Measurements from ENCODE around the gene CPLANE2.
"Not testable (repeated sequence)": the region's sequence is repeated elsewhere in the genome, so short reads cannot be mapped to it uniquely, and the experiment has no call there.

Gene CPLANE2

DNA sequence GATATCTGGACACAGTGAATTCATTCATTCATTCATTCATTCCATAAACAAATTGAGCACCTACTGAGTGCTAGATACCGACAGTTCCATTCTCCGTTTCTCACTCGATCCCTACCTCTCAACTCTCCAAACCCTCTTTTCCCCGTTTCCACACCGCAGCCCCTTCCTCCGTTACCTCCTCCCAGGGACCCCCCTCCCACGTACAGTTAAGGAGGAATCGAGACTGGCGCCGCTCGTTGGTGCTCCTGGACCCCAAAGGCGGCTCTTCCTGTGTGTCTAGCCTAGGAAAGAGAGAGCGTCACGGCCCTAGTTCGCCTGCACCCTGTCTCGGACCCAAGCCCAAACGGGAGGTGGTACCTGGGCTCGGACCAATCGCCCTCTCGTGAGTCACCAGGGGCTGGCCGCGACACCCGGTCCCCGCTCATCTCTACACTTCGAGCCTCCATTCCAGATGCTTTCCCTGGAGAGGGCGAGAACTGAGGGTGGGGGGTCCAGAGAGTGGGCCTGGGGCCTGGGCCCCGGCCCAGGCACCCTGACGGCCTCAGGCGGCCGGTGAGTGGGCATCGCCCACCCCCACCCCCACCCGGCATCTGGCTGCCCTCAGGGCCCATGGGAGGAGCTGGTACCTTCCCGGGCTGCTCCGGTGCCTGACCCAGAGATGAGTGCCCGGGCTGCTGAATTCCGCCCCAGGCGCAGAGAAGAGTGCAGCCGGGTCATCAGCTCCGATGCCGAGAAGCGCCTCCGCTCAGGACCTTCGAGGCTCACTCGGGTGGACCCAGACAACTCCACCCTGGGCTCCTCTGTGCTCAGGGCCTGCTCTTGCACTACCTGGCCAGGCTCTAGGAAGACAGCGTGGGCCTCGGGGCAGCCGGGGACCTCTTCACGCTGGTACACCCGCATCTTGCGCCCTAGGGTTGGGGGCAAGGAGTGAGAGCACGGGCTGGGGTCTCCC, 29.4 kb downstream of the CPLANE2 start:
- no peak for DNase-seq

DNA sequence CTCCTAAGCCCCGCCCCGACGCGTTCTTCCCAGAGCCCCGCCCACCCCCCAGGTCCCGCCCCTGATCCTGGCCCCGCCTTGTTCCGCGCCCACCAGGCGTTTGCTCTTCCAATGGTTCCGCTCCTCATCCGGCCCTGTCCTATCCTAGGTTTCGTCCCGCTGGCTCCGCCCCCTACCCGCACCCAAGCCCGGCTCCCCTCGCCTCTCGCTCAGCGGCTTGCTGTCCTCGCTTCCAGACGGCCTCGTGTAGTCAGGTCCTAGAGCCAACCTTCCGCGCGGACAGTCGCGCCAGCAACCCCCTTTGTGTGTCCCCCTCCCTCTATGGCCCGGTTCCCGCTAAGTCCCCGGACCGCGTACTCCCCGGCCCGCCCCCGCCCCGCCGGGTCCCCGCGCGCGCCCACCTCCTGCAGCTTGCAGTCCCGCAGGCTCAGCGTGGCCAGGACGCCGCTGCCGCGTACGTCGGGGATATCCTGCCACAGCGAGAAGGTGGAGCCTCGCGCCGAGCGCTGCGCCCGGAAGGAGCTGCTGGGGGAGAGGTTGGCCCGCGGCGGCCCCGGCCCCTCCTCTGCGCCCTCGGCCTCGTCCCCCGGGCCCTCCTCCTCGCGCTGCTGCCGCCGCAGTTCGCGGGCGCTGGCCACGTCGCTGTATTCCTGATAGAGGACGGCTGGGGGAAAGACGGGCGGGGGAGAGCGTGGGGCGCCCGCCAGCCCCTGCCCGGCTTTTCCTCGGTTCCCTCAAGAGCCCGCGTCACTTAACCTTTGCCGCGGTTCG, 30.3 kb downstream of the CPLANE2 start:
- DNase-seq = peak; percentile 91

DNA sequence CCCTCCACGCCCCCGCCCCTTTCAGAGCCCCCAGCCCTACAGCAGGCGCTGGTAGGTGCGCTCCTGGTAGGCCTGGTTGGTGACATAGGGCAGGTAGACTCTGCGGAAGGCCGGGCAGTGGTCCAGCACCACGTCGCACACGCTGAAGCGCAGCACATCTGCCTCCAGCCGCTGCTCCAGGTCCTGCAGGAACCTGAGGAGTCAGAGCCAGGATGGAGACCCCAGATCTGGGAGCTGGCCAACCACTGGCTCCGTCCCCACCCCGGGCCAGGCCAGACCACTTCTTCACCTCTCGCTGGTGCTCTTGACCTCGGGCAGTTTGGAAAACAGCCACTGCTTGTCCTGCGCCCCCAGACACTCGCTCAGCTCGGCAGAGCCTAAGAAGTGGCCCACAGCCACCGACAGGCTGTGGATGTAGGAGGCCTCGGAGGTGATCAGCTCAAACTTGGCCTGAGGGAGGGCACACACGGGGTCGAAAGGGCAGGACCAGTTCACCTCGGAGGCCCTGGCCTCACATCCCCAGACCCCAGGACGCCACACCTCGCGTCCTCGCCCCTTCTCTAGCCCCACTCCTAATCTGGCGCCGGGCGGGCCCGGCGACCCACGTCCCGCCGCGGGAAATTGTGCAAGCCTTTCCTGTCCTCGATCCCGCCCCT, 31.0 kb downstream of the CPLANE2 start:
- no peak for DNase-seq

DNA sequence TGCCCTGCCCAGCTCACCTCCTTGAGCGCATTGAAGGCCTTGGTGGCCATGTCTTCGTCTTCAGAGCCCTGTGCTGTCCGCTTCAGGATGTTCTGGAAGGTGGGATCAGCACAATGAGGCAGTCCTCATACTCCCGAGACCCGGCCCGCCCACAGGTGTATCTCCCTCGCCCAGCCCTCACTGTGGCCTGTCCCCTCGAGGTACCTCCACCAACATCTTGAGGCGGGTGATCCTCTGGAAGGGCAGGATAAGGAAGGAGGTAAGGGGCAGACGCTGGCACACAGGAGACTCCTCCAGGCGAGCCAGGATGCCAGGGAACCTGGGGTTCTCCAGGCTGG, 31.7 kb downstream of the CPLANE2 start:
- no peak for DNase-seq

- DNase-seq = no peak
Observed at GRCh38 chr1:16204634-16205333, 32.2 kb downstream of the CPLANE2 start.

DNA sequence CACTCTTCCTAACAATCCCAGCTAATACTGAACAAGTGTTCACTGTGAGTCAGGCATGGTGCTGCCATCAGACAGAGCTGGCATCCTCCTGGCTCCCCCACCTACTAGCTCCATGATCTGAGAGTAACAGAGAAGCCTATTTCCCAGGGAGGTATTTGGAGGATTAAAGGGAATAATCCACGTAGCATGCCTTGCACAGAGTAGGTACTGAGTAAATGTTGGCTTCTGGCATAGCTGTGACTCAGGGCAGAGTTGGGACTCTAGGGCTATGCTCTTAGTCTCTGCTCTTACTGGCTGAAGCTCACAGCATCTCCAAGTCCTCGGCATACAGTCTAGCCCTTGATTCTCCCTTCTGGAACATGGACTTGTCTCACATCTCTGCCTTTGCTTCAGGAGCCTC, 32.8 kb downstream of the CPLANE2 start:
- DNase-seq = no peak

DNA sequence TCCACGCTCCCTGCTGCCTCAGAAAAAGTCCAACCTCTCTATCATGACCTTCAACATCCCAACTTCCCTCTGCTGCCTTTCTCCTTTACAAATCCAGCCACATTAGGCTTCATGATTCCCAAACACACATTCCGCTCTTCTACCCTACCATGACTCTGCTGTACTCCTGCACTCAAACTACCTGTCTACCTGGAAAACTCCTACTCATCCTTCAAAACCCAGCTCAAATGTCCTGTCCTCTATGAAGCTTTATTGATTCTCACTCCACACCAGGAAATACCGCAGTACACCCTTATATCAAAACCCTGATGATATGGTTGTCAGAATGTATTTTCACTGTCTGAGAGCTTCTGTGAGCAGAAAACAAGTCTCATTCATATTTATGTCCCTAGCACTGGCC, 33.4 kb downstream of the CPLANE2 start:
- no peak for DNase-seq

DNA sequence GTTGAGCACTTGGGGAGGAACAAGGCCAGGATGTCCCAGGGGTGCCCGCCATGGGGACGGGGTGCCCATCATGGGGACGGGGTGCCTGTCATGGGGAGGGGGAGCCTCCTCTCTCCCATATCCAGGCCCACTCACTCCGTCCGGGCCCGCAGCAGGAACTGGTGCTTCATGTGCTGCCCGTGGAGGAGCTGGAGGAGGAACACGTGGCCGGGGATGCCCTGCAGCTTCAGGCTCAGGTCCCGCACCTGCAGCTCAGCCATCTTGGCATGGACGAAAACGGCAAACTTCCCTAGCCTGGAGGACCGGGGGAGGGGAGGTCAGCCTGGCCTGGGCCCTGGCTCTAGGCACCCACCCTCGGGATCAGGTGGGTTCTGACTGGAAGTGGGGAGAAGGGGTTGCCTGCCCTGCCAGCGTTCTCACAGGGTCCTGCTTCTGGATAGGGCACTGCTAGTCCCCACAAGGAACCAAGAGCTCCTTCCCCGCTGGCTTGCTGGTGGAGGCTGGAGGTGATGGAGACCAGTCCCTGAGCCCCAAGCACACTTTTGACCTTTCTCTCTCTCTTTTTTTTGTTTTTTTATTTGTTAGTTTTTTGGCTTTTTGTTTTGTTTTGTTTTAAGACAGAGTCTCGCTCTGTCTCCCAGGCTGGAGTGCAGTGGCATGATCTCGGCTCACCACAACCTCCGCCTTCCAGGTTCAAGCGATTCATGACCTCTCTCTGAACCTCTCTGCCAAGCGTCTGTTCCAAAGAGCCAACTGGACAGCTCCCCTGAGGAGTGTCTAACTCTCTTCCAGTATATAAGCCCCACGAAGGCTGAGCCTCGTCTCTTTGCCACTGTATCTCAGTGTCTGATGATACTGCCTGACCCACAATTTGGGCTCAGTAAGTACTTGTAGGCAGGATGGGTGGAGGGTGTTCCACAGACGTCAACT, 34.4 kb downstream of the CPLANE2 start:
- no peak for DNase-seq

DNA sequence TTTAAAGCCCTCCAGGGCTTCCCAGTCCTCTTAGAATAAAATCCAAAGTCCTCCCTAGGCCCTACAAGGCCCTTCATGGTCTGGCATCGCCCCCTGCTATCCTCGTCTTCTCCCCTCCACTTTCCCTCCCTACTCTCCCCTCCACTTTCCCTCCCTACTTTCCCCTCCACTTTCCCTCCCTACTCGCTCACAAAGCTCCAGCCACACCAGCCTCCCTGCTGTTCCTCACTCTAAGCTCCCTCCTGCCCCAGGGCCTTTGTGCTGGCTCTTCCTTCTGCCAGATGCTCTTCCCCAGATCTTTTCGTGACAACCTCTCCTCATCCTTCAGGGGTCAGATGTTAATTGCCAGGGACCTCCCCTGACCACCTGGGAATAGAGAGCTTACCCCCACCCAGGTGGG, 37.3 kb downstream of the CPLANE2 start:
- DNase-seq = no peak

GRCh38 chr1:16199157-16199501, 37.9 kb downstream of the CPLANE2 start:
- no peak for DNase-seq

DNA sequence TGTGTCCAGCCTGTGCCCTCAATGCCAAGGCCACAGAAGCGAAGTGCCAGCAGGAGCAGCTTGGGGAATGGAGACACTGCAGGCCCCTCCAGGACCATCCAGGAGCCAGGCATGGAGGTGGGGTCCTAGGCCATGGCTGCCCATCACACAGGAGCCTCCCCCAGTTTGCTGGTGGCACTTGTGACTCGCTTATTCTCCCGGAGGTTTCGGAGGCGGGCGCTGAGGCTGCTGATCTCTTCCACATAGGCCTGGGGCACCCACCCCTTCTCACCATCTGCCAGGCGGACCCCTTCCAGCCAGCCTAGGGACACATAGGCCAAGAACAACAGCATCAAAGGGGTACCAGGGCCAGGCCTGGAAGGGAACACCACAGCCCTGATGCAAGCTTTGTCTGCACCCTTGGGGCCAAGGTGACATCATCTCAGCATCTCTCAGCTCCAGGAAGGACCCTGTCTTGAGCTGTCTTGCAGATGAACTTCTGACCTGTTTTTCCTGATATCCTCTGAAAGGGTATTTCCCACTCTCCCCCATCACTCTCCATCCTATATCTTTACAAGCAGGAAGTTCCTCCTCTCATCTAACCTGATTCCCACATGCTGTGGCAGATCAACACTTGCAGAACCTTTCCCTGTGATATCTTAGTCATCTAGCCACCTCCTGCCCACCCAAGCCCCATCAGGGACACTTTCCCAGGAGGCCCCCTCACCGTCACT, 38.4 kb downstream of the CPLANE2 start:
- DNase-seq = no peak

DNA sequence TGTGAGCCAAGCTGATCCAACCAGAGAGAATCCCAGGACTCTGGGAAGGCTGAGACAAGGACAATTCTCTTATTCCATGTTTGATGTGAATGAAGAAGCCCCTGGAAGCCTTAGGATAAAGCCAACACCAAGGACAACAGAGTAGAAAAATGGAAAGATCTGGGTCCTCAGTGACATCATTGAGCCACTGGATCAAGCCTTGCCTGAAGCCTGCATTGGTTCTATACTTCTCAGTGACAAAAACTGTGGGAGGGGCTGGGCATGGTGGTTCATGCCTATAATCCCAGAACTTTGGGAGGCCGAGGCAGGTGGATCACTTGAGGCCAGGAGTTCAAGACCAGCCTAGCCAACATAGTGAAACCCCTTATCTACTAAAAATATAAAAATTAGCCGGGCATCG, 40.1 kb downstream of the CPLANE2 start:
- no peak for DNase-seq

- not testable (repeated sequence) for DNase-seq
Observed at GRCh38 chr1:16196139-16196538, 40.8 kb downstream of the CPLANE2 start.

- DNase-seq = no peak
Observed at GRCh38 chr1:16195518-16195905, 41.5 kb downstream of the CPLANE2 start.

- no peak for DNase-seq
Observed at GRCh38 chr1:16191916-16192546, 45.0 kb downstream of the CPLANE2 start.

DNA sequence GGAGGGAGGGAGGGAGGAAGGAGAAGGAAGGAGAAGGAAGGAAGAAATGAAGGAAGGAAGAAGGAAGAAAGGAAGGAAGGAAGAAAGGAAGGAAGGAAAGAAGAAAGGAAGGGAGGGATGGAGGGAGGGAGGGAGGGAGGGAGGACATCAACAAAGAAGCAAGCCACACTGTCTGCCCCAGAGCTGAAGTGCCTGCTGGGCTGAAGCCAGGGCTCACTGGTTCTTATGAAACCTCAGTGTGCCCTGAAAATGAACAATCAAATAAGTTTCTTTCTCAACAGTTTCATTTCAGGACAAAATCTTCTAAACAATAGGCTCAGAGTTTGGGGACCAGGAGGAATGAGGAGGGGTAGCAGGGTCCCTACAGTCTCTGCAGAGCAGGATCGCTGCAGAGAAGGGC, 45.7 kb downstream of the CPLANE2 start:
- no peak for DNase-seq

GRCh38 chr1:16189921-16190621, 46.9 kb downstream of the CPLANE2 start:
- DNase-seq = no peak

- DNase-seq = no peak
Observed at GRCh38 chr1:16189003-16189402, 48.0 kb downstream of the CPLANE2 start.

DNA sequence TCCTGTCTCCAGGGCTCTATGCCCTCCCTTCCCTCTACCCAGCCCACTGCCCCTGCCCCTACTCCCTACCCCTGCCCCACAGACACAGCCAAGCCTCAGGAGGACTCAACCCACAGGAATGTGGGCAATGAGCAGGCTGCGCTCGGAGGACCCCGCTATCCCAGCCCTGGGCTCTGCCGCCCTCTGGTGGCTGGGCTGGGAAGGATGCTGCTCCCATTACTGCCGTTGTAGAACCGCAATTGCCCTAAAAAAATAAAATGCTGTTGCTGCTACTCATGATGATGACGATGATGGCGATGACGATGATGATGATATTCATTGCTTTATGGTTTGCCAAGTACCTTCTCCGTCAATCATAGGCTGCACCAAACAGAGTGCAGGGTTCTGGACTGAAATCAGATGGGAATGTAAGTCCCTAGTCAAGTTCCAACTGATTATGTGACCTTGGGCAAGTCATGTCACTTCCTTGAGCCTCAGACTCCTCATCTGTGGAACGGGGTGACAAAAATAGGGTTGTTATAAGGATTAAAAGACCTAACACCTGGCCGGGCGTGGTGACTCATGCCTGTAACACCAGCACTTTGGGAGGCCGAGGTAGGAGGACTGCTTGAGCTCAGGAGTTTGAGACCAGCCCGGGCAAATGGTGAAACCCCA, 49.1 kb downstream of the CPLANE2 start:
- peak; percentile 78 for DNase-seq

All from stimulated activated CD4-positive, alpha-beta T cell treated with anti-CD3 and anti-CD28 coated beads, Interleukin-12 subunit alpha, Interleukin-12 subunit beta, amount 100 ng/mL, for 4 hours (primary cell).